Kidney tubule cell (primary cell): Measurements from ENCODE around the gene BSN.

Experiments
- DNase-seq: peaks from one replicate; pipeline ENCODE4 v3.0.0-alpha.2; 2018; ENCODE audit warnings: low spot score

BSN gene

GRCh38 chr3:49628249-49628648 is 74.0 kb downstream of the BSN start:
- DNase-seq: no peak

- DNase-seq: no peak
Observed at GRCh38 chr3:49629451-49629850, 75.2 kb downstream of the BSN start.

GRCh38 chr3:49629866-49630265 is 75.6 kb downstream of the BSN start:
- DNase-seq: no peak

- DNase-seq: peak; percentile 32
Observed at GRCh38 chr3:49630784-49631183, 76.5 kb downstream of the BSN start.

- no peak for DNase-seq
Observed at GRCh38 chr3:49634736-49635135, 80.5 kb downstream of the BSN start.

- peak; percentile 60 for DNase-seq
Observed at GRCh38 chr3:49636883-49637609, 82.8 kb downstream of the BSN start.

- peak; percentile 39 for DNase-seq
Observed at GRCh38 chr3:49638445-49638844, 84.2 kb downstream of the BSN start.

GRCh38 chr3:49639551-49639950 is 85.3 kb downstream of the BSN start:
- DNase-seq: no peak

GRCh38 chr3:49641292-49641691 is 87.0 kb downstream of the BSN start:
- no peak for DNase-seq

GRCh38 chr3:49641921-49642707 is 87.8 kb downstream of the BSN start:
- DNase-seq: no peak

- DNase-seq: no peak
Observed at GRCh38 chr3:49642708-49643145, 88.5 kb downstream of the BSN start.

- no peak for DNase-seq
Observed at GRCh38 chr3:49644684-49645083, 90.4 kb downstream of the BSN start.

- DNase-seq: no peak
Observed at GRCh38 chr3:49646236-49646635, 92.0 kb downstream of the BSN start.

GRCh38 chr3:49647741-49648140 is 93.5 kb downstream of the BSN start:
- DNase-seq: peak; percentile 21

- DNase-seq: no peak
Observed at GRCh38 chr3:49648354-49649019, 94.2 kb downstream of the BSN start.

GRCh38 chr3:49649576-49649975 is 95.3 kb downstream of the BSN start:
- DNase-seq: no peak

- DNase-seq: no peak
Observed at GRCh38 chr3:49650177-49650576, 95.9 kb downstream of the BSN start.

- no peak for DNase-seq
Observed at GRCh38 chr3:49650637-49651036, 96.4 kb downstream of the BSN start.

- DNase-seq: no peak
Observed at GRCh38 chr3:49652218-49652902, 98.1 kb downstream of the BSN start.

- peak; percentile 17 for DNase-seq
Observed at GRCh38 chr3:49652903-49653415, 98.7 kb downstream of the BSN start.

GRCh38 chr3:49653621-49654020 is 99.3 kb downstream of the BSN start:
- no peak for DNase-seq

- no peak for DNase-seq
Observed at GRCh38 chr3:49654176-49654825, 100.0 kb downstream of the BSN start.
